T-helper 9 cell (primary cell): Measurements from ENCODE around the gene DNAJC18.
"Not testable (repeated sequence)": the region's sequence is repeated elsewhere in the genome, so short reads cannot be mapped to it uniquely, and the experiment has no call there.

ENCODE experiments used
- DNase-seq: peaks from one replicate; pipeline ENCODE4 v3.0.0-alpha.2; 2020

Gene DNAJC18

DNA sequence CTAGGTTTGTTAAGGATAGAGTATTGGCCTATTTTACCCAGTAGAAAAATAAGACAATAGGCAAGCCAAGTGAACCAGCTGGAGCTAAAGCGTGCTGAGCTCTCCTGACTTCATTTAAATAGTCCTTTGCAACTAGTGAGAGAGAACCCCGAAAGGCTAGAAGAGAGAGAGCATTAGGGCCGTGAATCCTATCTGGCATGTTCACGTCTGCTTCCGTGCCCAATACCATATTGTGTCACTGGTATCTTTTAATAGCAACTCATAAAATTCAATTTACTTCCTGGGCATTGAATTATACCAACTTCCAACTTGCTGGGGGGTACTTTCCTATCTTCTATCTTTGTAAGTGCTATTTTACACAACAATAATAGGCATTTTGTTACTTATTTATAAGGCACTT is 13.8 kb downstream of the DNAJC18 start:
- DNase-seq, result no peak

DNA sequence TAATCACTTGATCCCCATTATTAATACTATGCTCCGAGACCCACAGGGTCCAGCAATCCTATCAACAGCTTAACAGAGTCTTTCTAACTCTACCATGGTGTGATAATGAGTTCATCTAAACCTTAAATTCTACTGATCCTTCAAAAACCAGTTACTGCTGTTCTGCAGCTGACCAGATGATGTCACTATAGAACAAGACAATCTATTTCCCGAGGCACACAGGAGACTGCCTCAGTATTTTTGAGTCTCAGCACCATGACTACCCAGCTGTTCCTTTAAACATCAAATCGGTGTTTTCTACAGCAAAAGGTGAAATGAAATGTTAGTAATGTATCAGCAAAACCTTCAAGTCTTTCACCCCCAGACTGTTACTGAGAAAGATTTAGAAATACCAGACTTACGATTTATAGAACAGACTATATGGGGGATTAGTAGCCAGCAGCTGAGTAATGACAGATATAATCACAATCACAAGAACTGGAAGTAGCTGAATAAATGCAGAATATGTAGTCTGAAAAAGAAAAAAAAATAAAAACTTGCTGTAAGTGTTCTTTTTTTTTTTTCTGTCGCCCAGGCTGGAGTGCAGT is 16.9 kb downstream of the DNAJC18 start:
- DNase-seq, result no peak

DNA sequence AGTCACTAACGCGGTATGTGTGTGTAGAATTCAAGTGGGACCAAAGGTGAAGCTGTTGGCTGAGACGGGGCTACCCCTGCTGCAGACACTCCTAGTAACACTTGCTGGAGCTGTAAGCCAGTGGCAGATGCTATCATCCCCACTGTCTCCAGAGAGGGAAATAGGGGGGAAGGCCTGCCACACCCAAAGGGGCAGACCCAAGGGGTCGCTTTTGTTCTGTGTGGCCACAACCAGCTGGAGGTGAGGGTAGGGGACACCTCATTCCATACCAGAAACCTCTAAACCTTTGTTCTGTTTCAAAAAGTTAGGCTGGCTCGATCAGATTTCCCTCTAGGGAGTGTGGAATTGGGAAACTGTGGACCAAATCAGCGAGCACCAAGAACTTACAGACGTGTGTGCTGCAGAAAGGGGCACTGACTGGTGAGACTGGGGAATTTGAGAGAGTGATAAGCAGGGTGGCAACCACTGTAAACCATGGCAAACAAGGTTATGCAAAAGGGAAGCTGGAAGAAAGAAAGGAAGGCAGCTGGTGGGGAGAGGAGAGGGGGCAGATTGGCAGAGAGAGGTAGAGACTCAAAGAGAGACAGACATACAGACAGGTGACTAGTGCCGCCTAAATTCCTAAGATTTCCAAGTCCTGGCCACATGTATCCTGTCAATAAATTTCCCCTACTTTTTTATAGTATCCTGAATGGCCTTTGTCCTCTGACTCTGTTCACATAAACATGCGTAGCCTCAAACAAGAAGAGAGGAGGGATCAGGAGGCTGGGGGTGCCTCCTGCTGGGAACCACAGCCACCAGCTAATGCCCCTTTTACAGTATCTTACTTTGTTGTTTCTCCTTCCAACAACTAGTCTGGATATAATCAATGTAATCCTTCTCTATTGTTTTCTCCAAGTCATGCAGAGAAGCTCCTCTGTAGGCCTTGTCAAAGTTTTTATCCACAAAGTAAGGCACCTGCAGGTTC is 19.8 kb downstream of the DNAJC18 start:
- no peak for DNase-seq

DNA sequence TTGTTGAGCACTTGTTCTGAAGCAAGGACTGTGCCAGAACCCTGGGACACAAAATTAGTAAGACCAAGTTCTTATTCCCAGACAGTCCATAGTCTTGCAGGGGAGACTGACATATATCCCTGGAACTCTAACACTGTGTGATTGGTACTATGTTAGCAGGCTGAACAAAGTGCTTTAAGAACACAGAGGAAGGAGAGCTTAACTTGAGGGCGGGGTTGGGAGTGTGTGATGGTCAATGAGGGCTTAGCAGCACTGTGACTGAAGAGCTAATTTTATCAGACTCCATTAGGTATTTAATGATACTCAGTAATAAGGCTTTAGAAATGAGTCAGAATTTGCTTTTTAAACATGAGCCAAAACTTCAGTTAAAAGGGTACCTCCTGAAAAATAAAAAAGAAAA is 20.5 kb downstream of the DNAJC18 start:
- DNase-seq, result no peak

DNA sequence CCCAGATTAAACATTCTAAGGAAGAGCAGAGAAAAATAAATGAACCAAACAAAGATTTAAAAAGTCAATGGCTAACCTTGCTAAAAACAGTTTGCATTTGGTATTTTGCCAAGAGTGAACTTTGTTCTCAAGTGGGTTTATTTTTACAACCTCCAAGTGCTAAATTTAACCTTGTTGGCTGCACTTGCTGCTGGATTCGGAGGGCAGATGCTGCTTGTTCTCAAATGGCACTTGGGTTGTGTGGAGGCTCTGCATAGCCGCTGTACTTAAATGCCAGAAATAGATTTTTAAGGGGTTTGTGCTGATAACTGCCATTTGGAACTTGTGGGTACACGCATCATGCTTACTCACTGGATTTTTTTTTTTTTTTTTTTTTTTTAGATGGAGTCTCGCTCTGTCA is 22.1 kb downstream of the DNAJC18 start:
- DNase-seq, result no peak

DNA sequence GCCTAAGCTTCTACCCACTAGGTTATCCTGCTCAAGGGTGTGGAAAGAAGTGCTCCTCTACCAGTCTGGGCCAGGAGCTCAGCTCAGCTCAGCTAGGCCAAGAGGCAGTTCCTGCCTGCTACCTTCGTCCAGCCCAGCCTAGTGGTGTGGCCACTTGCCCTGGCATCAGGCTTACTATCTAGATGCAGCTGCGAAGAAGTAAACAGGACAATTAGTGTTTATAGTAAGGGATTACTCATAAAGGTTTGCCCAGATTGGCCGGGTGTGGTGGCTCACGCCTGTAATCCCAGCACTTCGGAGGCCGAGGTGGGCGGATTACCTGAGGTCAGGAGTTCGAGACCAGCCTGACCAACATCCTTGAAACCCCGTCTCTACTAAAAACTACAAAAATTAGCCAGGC is 22.7 kb downstream of the DNAJC18 start:
- no peak for DNase-seq

DNA sequence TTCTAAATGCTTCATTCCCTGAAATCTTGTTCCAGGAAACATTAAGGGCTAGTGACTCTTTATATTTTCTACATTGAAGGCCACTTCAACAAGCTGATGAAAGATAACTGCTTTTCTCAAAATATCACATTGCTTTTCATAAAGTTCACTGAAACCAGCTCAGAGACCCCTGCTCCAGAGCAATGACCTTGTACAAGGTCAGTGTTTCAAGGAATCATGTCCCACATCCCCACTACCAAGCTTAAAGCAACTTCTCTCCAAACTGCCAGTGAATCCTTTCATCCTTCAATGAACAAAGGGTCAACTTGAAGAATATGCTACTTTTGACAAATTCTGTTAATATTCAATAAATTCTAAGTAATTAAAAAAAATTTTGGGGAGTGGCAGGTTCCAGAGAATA is 23.5 kb downstream of the DNAJC18 start:
- no peak for DNase-seq

DNA sequence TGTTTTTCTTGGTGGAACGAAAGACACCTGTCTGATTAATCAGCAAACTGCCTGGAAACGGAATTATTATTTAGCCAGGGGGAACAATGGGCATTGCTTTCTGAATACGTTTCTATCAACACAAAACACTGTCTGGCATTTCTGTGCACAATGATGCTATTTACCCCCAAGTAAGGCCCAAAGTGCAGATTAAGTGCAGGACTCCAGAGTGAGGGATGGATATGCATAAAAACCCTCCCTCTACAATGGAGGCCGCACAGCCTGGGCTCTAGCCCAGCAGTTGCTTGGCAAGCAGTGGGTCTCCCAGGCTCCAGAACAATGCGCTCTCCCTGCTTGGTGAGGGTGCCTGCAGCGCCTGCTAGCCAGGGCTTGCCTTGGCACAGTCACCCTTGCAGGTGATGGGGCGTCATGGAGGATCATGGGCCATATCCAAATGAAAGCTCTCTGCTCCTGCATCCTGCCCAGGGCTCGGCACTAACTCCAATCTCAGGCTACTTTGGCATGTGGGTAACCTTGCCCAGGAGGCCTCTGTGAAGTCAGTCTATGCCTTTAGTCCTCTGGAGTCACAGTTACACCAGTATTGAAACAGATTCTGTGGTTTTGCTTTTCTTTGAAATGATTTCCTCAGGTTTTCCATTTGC is 24.0 kb downstream of the DNAJC18 start:
- DNase-seq, result no peak

DNA sequence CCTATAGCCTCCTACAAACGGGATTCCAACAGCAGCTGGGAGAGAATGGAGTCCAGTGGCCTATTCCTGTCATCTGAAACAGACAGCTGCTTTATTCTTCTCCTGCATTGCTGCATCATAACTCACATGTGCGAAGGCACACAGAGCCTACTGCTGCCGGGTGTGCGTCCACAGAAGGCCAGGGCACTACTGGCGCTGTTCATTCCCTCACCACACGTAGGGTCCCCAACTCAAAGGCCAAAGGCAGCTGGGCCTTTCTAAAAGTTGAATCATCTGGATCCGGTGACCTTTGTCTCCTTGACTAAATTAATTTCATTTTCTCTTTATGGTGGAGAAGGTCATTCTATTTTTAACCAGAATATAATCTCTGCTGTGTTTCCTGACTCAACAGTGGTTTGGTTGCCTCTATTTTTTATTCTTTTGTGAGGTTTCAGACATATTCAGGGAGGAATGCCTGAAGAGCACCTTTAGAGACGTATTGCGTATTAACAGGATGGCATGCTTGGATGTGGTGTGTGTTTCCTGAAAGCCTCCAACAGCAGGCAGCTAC is 24.7 kb downstream of the DNAJC18 start:
- no peak for DNase-seq

DNA sequence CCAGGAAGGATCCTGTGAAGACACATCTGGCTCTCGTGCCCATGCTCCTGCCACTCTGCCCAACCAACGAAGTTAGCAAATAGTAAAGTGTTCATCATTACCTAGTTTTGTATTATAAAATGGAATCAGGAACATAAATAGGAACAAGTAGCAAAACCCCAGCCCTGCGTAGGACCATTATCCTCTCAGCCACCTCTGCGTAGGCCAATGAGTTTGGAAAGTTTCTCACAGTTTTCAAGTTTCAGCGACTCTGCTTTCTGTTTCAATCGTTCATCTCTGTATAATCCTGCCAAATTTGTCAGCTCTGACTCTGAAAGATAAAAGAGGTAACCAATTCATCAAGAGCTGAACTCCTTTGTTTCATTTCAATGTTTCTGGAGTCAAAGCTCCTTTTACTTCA is 25.4 kb downstream of the DNAJC18 start:
- no peak for DNase-seq

DNA sequence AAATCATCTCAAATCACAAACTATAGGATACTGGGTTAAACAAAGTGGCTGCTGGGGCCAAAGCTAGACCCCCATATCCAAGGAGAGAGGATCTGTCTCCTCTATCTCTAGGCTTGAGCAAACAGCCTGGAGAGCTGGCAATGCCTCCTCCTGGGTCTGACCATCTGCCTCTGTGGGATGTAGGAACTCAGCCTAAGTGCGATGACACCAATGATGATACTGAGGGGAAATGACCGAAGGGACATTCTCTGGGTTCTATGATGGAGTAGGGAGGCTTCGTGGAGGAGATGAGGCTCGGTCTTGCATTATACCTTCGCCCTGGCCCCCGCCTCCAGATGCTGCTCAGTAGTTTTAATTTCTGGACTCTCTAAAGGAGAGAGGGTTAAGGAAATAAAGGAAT is 26.2 kb downstream of the DNAJC18 start:
- DNase-seq, result no peak

DNA sequence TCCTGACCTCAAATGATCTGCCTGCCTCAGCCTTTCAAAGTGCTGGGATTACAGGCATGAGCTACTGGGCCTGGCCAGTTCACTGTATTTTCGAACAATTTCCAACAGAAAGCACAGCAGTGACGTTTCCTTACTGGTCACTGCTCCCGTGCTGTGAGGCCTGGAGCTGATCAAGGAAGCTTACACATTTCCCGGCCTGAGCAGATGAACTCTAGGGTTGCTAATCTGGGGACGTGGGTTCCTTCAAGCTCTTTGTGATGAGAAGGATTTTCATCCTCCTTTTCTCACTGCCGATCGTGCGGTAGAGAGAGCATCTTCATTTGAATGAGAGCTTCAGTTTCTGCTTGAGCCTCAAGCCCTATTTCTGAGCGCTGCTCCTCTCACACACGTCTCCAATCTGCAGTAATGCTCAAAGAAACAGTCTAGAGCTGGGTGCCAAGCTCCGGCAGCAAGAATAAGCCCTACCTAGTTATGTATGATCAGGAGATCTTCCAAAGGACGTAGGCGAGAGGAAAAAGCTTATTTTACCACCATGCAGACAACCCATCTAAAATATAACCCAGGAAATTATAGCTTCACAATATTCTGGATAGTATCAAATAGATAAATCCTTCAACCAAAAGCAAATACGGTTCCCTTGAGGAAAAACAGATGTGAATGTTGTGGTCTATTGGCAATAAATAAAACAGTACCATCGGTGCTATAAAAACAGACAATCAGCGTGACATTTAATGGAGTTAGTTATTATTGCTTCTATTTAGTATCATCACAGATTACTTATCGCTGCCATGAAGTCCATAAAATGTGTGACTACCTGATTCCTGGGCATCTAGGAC is 28.1 kb downstream of the DNAJC18 start:
- DNase-seq, result no peak

DNA sequence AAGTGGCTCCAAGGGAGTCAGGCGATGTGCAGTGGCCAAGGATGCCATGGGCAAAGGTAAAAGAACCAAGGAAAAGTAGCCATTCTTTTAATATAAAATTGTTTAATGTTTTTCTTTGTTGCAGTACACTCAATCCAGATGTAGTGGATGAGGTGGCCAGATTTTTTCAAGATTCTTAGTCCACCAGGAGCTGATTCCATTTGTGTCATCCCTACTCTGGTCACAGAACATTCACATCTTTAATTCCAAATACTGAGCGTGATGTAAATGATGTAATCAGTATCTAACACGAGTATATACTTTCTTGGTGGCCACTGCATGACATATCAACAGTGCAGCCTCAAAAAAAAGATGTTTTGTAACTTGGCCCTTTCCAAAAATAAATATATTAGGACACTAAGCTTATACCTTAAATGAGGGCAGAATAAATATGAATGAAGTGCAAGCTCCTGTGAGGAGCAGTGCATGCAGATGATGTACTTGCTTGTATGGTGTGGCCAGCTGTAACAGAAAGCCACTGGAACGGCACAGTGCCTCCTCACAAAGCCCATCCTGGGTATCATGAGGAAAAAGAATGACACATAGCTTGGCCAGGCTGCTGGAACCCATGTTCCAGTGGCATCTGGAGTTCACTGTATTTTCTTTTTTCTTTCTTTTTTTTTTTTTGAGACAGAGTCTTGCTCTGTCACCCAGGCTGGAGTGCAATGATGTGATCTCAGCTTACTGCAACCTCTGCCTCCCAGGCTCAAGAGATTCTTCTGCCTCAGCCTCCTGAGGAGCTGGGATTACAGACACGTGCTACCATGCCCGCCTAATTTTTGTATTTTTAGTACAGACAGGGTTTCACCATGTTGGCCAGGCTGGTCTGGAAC is 29.0 kb downstream of the DNAJC18 start:
- no peak for DNase-seq

DNA sequence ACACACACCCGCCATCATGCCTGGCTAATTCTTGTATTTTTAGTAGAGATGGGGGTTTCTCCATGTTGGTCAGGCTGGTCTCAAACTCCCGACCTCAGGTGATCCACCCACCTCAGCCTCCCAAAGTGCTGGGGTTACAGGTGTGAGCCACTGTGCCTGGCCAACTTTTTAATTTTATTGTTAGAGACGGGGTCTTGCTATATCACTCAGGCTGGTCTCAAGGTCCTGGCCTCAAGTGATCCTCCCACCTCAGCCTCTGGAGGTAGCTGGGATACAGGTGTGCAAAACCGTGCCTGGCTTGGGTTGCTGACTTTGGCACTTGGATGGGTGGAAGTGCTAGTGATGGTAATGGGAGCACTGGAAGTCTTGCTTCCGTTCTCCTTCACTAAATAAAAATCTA is 30.2 kb downstream of the DNAJC18 start:
- not testable (repeated sequence) for DNase-seq

DNA sequence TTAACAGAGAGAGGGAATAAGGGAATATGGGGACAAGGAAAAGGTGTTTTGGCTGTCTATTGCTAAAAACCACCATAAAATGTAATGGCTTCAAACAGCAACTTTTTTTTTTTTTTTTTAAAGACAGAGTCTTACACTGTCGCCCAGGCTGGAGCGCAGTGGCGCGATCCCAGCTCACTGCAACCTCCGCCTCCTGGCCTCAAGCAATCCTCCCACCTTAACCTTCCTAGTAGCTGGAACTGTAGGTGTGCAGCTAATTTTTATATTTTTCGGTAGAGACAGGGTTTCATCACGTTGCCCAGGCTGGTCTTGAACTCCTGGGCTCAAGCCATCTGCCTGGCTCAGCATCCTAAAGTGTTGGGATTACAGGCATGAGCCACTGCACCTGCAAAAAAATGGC is 31.1 kb downstream of the DNAJC18 start:
- no peak for DNase-seq

DNA sequence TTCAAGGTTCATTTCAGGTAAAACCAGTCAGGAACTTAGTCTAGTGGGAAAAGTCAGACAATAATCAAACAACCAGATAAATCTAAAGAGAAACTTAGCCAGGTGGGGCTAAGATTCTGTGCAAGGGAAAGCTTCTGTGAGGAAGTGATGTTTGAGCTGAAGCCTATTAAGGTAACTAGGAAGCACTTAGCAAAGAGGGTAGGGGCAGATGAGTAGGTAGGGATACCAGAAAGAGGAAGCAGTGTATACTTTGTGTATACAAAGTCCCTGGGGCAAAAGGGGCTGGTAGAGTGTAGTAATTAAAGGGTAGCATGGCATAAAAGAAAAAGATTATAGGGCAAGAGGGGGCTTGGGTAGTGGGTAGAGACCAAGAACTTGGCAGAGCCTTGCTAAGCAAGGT is 31.8 kb downstream of the DNAJC18 start:
- DNase-seq, result no peak

DNA sequence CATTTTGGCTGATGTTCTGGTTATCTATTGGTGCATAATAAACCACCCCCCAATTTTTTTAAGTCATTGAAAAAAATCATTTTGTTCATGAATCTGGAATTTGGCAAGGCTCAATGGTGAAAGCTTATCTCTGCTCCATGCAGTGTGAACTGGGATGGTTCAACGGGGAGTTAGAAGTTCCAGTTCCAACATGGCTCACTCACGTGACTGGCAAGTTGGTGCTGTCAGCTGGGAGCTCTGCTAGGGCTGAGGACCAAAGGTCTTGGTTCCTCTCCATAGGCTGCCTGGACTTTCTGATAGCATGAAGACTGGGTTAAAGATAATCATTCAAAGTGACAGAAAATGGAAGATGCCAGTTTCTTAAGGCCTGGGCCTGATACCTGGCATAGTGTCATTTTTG is 32.4 kb downstream of the DNAJC18 start:
- DNase-seq, result no peak

DNA sequence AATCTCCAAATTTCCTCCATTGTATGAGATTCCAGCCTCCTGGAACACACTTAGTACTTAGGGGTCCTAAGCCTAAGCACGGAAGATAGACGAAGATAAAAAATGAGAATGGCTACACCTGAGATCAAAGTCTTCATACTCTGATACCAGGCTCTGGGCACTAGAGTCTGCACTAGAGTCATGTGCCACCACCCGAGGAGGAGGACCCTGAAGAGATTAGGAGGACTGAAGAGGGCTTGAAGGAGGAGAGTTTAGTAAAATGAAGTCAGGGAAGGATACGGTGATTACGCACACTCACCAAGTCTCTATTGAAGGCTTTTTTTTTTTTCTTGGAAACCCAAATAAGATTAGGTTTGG is 34.9 kb downstream of the DNAJC18 start:
- DNase-seq, result no peak

DNA sequence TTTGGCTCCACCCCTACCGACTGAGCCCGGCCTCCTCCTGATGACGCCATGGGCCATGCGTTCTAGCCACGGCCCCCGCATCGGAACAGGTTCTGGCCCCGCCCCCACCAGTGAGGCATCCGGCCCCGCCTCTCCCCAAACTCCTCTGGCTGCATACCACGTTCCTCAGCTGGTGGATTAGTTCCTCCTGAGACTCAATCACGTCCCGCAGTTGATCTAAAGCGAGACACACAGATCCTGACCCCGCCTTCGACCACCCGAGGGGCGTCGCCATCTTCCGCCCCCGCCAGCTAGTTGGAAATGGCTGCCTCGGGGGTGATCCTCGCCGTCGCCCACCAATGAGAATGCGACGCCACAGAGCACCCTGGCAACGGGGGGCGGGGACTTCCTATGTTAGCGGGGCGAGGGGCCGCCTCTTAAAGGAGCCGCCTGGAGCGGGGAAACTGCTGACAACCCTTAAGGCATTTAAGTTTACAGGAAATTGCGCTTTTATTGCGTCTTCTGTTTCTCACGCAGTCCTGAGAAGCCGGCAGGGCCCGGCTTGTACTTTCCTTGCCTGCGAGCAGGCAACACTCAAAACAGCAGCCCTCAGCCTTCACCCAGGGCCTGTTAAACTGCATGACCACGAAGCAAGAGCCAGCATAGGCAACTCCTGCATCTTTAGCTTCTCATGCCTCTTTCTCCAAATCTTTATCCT is 35.4 kb downstream of the DNAJC18 start, which contains the start of gene SPATA24:
TSS of gene SPATA24 (minus strand) at position 303 of the 697 bp plus-strand sequence. CDS start at position 274, 29 bp downstream.
- peak; percentile 93 for DNase-seq

DNA sequence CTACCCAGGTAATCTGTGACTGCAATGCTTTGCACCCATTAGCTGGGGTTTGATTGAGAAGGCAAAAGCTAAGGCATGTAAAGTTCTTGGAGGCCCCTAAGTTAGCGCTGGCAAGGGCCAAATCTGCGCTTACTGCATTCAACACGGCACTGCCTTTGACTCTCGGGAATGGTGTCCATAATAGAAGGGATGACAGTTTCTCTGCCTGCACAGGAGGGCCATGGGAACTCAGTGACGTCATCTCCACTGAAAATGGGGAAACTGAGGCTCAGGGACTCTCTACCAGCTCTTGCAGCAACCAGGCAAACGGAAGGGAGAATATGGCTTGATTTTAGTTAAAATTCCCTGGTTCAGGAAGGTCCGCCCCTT is 35.9 kb downstream of the DNAJC18 start:
- DNase-seq, result no peak

DNA sequence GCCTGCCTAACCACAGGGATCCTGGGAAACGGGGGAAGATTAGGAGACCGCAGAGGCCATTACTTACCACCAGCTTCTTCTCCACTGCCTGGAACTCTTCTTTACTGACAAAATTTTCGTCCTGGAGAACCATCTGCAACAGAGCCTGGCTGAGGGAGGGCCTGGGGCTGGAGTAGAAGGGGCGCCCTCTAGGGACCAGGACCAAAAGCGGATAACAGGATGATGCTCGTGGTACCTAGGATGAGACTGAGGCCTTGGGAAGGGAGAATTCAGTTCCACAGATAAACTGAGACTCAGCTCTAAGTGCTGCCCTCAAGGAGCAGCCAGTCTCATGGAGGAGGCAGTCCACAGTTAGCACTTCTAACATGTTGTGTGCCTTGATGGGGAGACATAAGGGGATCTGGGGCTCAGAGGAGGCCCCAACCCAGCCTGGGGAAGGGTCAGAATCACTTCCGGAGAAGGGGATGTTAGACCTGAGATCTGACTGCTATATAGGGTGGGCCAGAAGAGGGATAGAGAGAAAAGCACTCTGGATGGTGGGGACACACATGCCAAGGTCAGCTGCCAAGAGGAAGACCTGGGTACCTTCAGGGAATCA is 36.7 kb downstream of the DNAJC18 start:
- no peak for DNase-seq
